ENCODE data around the gene SYNE3.
"Not testable (repeated sequence)": the region's sequence is repeated elsewhere in the genome, so short reads cannot be mapped to it uniquely, and the experiment has no call there.

GRCh38 chr14:95510344-95510743 is 6.1 kb downstream of the SYNE3 start:
- TF ChIP-seq CTCF (conservative IDR thresholded peaks at IDR 0.05 in 1 of 2, IDR thresholded peaks at IDR 0.05 in 1 of 2; ENCODE audit: low read depth in 1 of 2, low read length in 2 of 2); EZH2 (IDR thresholded peaks at IDR 0.05; ENCODE audit: low read length, missing control alignments): not testable (repeated sequence)
